Measurements from ENCODE around the gene FAM50B. TPM values are rescaled to one million over a fixed set of nuclear protein-coding genes. Genes with fewer than 3 reads are reported as not detected.

The FAM50B gene
- total RNA-seq, 3 donors from 2014 or later (not counting 1 experiment from before 2014, with no cell fraction given) = 1.9 to 4.7 (median 1.9) TPM

DNA sequence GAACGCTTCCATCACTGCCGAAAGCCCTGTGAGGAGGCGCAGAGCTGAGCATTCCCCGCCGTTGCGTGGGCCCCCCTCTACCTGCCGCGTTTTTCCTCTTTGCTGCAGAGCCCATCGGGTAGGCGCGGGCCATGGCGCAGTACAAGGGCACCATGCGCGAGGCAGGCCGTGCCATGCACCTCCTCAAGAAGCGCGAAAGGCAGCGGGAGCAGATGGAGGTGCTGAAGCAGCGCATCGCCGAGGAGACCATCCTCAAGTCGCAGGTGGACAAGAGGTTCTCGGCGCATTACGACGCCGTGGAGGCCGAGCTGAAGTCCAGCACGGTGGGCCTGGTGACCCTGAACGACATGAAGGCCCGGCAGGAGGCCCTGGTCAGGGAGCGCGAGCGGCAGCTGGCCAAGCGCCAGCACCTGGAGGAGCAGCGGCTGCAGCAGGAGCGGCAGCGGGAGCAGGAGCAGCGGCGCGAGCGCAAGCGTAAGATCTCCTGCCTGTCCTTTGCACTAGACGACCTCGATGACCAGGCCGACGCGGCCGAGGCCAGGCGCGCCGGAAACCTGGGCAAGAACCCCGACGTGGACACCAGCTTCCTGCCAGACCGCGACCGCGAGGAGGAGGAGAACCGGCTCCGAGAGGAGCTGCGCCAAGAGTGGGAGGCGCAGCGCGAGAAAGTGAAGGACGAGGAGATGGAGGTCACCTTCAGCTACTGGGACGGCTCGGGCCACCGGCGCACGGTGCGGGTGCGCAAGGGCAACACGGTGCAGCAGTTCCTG, 693 bp downstream of the FAM50B start:
- peaks cover 6% of the 10 kb centered on the region for H3K9me3 ChIP-seq (ENCODE audit: control insufficient read depth, insufficient read depth, low read length)
- ATAC-seq (peak in 2 of 3 donors; percentile 0 to 4), DNase-seq (peak in 1 of 2 donors; percentile 22)
- TF ChIP-seq, protein P1, sequence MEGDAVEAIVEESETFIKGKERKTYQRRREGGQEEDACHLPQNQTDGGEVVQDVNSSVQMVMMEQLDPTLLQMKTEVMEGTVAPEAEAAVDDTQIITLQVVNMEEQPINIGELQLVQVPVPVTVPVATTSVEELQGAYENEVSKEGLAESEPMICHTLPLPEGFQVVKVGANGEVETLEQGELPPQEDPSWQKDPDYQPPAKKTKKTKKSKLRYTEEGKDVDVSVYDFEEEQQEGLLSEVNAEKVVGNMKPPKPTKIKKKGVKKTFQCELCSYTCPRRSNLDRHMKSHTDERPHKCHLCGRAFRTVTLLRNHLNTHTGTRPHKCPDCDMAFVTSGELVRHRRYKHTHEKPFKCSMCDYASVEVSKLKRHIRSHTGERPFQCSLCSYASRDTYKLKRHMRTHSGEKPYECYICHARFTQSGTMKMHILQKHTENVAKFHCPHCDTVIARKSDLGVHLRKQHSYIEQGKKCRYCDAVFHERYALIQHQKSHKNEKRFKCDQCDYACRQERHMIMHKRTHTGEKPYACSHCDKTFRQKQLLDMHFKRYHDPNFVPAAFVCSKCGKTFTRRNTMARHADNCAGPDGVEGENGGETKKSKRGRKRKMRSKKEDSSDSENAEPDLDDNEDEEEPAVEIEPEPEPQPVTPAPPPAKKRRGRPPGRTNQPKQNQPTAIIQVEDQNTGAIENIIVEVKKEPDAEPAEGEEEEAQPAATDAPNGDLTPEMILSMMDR (IDR thresholded peaks at IDR 0.05) = no peak
- Mint-ChIP-seq H3K36me3 (no peaks in the 10 kb centered on the region), H3K9me3 (no peaks in the 10 kb centered on the region), H3K4me1 (peaks cover 16 to 21% of the 10 kb centered on the region in 2 donors), H3K27ac (peak overlapping the region; percentile 73 to 83), H3K4me3 (peak overlapping the region; percentile 88), H3K27me3 (ENCODE audit: low read depth in 2 of 2) (peaks cover 3 to 7% of the 10 kb centered on the region in 2 donors)
- intact Hi-C loops (cut with micrococcal nuclease) = loop anchor here (1.0 to 2.0 kb wide), 2 partner anchors 158 to 169 kb away; no protein-coding TSS in a partner anchor
- H3K4me3 ChIP-seq (ENCODE audit: low read length) = peak overlapping the region; percentile 54
- H3K36me3 ChIP-seq (ENCODE audit: control insufficient read depth, insufficient read depth, low read length) = no peaks in the 10 kb centered on the region
- peak overlapping the region; percentile 36 for H3K27ac ChIP-seq (ENCODE audit: low read length)
- WGBS (ENCODE audit: insufficient coverage) = 77% methylated on average over 73 of the region's 73 CpGs
- H3K4me1 ChIP-seq (ENCODE audit: control insufficient read depth, insufficient read depth, low read length) = peaks cover 14% of the 10 kb centered on the region
- H3K27me3 ChIP-seq (ENCODE audit: control insufficient read depth, insufficient read depth, low read length) = no peaks in the 10 kb centered on the region

DNA sequence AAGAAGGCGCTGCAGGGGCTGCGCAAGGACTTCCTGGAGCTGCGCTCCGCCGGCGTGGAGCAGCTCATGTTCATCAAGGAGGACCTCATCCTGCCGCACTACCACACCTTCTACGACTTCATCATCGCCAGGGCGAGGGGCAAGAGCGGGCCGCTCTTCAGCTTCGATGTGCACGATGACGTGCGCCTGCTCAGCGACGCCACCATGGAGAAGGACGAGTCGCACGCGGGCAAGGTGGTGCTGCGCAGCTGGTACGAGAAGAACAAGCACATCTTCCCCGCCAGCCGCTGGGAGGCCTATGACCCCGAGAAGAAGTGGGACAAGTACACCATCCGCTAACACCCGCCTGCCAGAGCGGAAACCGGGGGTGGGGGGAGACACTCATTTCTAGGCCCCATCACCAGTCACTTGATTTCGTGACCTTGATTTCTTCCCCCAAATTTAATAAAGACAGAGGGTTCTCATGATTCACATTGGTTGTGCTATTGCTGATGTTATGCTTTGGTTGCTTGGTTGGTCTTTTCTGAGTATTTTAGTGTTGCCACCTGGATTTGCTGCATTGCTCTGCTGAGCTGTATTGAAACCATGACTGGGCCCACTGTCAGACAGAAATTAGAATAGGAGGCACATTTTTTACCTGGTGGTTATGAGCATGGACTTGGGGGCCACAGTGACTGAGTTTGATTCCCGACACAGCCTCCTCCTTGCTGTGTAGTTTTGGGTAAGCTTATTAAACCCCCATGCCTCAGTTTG, 1.5 kb downstream of the FAM50B start:
- Mint-ChIP-seq H3K4me1 (peaks cover 16 to 21% of the 10 kb centered on the region in 2 donors), H3K27me3 (ENCODE audit: low read depth in 2 of 2) (no peaks in the 10 kb centered on the region), H3K4me3 (peak overlapping the region; percentile 13), H3K36me3 (no peaks in the 10 kb centered on the region), H3K9me3 (no peaks in the 10 kb centered on the region), H3K27ac (no peak overlapping the region)
- H3K4me3 ChIP-seq (ENCODE audit: low read length) = no peak overlapping the region
- WGBS (ENCODE audit: insufficient coverage) = 90% methylated on average over 33 of the region's 33 CpGs
- TF ChIP-seq, protein P1 (IDR thresholded peaks at IDR 0.05) = no peak
- no peaks in the 10 kb centered on the region for H3K27me3 ChIP-seq (ENCODE audit: control insufficient read depth, insufficient read depth, low read length)
- ATAC-seq = no peak
- no peaks in the 10 kb centered on the region for H3K36me3 ChIP-seq (ENCODE audit: control insufficient read depth, insufficient read depth, low read length)
- peaks cover 14% of the 10 kb centered on the region for H3K4me1 ChIP-seq (ENCODE audit: control insufficient read depth, insufficient read depth, low read length)
- intact Hi-C loops (cut with micrococcal nuclease) = no loop called here
- DNase-seq = peak in 1 of 2 donors; percentile 45
- H3K27ac ChIP-seq (ENCODE audit: low read length) = no peak overlapping the region
- H3K9me3 ChIP-seq (ENCODE audit: control insufficient read depth, insufficient read depth, low read length) = peaks cover 6% of the 10 kb centered on the region

DNA sequence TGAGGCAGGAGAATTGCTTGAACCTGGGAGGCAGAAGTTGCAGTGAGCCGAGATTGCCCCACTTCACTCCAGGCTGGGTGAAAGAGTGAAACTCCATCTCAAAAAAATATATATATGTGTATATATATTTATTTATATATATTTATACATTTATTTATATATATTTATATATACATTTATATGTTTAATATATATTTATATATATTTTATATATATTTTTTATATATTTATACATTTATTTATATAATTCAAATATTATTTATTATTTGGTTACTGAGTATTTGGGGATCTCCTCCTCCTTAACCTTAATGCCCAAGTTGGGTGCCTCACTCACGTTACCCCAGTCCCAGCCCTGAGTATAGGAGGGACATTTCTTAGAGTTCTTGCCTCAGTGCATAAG, 2.7 kb downstream of the FAM50B start:
- H3K4me1 Mint-ChIP-seq = peaks cover 16 to 21% of the 10 kb centered on the region in 2 donors
- H3K27ac ChIP-seq (ENCODE audit: low read length) = no peak overlapping the region
- no peak for ATAC-seq
- H3K36me3 Mint-ChIP-seq = no peaks in the 10 kb centered on the region
- intact Hi-C loops (cut with micrococcal nuclease) = no loop called here
- H3K27me3 ChIP-seq (ENCODE audit: control insufficient read depth, insufficient read depth, low read length) = no peaks in the 10 kb centered on the region
- H3K9me3 Mint-ChIP-seq = no peaks in the 10 kb centered on the region
- WGBS (ENCODE audit: insufficient coverage) = no CpG with 5 or more reads among the region's 2 CpGs
- DNase-seq = no peak
- H3K4me1 ChIP-seq (ENCODE audit: control insufficient read depth, insufficient read depth, low read length) = peaks cover 14% of the 10 kb centered on the region
- no peak overlapping the region for H3K4me3 ChIP-seq (ENCODE audit: low read length)
- H3K27me3 Mint-ChIP-seq (ENCODE audit: low read depth in 2 of 2) = no peaks in the 10 kb centered on the region
- H3K36me3 ChIP-seq (ENCODE audit: control insufficient read depth, insufficient read depth, low read length) = no peaks in the 10 kb centered on the region
- TF ChIP-seq, protein P1 (IDR thresholded peaks at IDR 0.05) = no peak
- no peak overlapping the region for H3K27ac Mint-ChIP-seq
- H3K4me3 Mint-ChIP-seq = no peak overlapping the region
- peaks cover 6% of the 10 kb centered on the region for H3K9me3 ChIP-seq (ENCODE audit: control insufficient read depth, insufficient read depth, low read length)

Data from natural killer cell (primary cell).